ENCODE results near the gene SOS1. TPM values are rescaled to one million over a fixed set of nuclear protein-coding genes. Genes with fewer than 3 reads are reported as not detected.

Gene SOS1
- total RNA-seq, 4 donors from 2014 or later: 48.6 to 64.2 (median 58.6) TPM

DNA sequence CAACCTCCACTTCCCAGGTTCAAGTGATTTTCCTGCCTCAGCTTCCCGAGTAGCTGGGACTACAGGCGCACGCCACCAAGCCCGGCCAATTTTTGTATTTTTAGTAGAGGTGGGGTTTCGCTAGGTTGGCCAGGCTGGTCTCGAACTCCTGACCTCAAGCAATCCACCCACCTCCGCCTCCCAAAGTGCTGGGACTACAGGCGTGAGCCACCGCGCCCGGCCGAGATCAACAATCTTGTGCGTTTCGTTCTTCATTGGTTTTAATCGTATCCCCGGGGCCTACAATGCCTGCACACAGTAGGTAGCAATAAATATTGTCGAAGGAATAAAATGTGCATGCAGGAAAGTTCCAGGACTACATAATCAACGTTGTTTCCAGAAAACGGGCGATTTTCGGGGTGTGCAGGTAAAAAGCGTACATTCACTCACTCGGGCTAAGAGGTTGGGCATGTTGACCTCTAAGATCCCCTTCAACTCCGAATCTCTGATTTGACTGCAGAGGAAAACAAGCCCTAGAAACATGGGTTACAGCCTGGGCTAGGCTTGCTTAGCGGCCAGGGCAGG lies 2.7 kb upstream of the SOS1 start:
- Histone ChIP-seq H3K4me3 (peak overlapping the region; percentile 55 to 63), H3K27ac (peak overlapping the region; percentile 67 to 96 (median 93)), H3K27me3 (no peaks in the 10 kb centered on the region), H3K4me1 (peaks cover 7 to 54% (median 16%) of the 10 kb centered on the region in 3 donors), H3K36me3 (no peaks in the 10 kb centered on the region), H3K9me3 (no peaks in the 10 kb centered on the region)
- 41 to 49% methylated on average over 13 to 14 of the region's 25 CpGs for WGBS, 2 donors (ENCODE audit: low coverage in 1 of 2)
- TF ChIP-seq EP300 (IDR thresholded peaks at IDR 0.05): no peak
- TF ChIP-seq, protein P1, sequence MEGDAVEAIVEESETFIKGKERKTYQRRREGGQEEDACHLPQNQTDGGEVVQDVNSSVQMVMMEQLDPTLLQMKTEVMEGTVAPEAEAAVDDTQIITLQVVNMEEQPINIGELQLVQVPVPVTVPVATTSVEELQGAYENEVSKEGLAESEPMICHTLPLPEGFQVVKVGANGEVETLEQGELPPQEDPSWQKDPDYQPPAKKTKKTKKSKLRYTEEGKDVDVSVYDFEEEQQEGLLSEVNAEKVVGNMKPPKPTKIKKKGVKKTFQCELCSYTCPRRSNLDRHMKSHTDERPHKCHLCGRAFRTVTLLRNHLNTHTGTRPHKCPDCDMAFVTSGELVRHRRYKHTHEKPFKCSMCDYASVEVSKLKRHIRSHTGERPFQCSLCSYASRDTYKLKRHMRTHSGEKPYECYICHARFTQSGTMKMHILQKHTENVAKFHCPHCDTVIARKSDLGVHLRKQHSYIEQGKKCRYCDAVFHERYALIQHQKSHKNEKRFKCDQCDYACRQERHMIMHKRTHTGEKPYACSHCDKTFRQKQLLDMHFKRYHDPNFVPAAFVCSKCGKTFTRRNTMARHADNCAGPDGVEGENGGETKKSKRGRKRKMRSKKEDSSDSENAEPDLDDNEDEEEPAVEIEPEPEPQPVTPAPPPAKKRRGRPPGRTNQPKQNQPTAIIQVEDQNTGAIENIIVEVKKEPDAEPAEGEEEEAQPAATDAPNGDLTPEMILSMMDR (IDR thresholded peaks at IDR 0.05): no peak
- no peak for TF ChIP-seq POLR2AphosphoS5 (IDR thresholded peaks at IDR 0.05)
- no peak for TF ChIP-seq POLR2A (IDR thresholded peaks at IDR 0.05)
- no peak for ATAC-seq

DNA sequence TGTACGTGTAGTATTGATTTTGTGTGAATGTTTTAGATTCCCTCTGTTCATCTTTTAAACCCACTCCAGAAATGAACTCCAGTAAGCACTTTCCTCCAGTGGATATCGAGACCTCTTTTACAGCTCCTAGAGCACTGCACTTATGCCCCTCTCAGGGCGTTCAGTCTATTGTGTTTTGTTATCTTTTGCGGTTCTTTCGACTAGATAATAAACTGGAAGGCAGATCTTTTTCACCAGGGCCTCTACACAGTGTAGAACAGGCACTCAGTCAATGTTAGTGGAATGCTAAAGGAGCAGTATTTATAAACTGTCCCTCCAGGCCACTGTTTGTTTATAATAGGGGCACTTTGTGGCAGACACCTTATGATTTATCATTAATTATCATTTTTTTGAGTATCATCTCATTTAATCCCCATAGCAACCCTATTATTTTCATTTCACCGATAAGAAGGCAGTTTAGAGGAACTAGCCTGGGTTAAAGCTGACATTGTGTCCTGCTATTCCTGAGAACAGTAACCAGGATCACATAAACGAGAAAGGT lies 742 bp upstream of the SOS1 start:
- no peak for ATAC-seq
- H3K36me3 ChIP-seq: no peaks in the 10 kb centered on the region
- peak overlapping the region; percentile 89 to 98 (median 95) for H3K27ac ChIP-seq
- TF ChIP-seq POLR2AphosphoS5 (IDR thresholded peaks at IDR 0.05): no peak
- TF ChIP-seq POLR2A (IDR thresholded peaks at IDR 0.05): no peak
- TF ChIP-seq EP300 (IDR thresholded peaks at IDR 0.05): no peak
- TF ChIP-seq, protein P1 (IDR thresholded peaks at IDR 0.05): no peak
- H3K4me3 ChIP-seq: peak overlapping the region; percentile 88 to 91
- no peaks in the 10 kb centered on the region for H3K9me3 ChIP-seq
- H3K4me1 ChIP-seq: peaks cover 11 to 65% (median 20%) of the 10 kb centered on the region in 3 donors
- WGBS, 2 donors (ENCODE audit: low coverage in 1 of 2): 8 to 12% methylated on average over 7 of the region's 7 CpGs
- no peaks in the 10 kb centered on the region for H3K27me3 ChIP-seq

DNA sequence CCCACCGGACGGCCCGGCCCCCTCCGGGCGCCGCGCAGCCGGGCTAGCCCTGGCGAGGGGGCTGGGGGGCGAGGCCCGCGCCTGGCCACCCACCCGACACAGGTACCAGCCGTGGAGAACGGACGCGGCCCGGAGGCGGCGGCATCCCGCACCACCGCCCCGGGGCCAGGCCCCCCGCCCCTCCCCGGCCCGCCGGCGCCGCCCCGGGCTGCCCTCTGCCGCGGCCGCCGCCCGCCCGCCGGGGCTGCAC lies 405 bp downstream of the SOS1 start:
- Histone ChIP-seq H3K4me3 (peak overlapping the region; percentile 88 to 91), H3K27me3 (no peaks in the 10 kb centered on the region), H3K27ac (peak overlapping the region; percentile 89 to 98 (median 95)), H3K9me3 (no peaks in the 10 kb centered on the region), H3K36me3 (no peaks in the 10 kb centered on the region), H3K4me1 (peaks cover 11 to 69% (median 20%) of the 10 kb centered on the region in 3 donors)
- TF ChIP-seq POLR2A (IDR thresholded peaks at IDR 0.05) (no peak), EP300 (IDR thresholded peaks at IDR 0.05) (no peak), POLR2AphosphoS5 (IDR thresholded peaks at IDR 0.05) (no peak)
- TF ChIP-seq, protein P1 (IDR thresholded peaks at IDR 0.05): no peak
- ATAC-seq: peak; percentile 18
- WGBS, 2 donors (ENCODE audit: low coverage in 1 of 2): no CpG with 5 or more reads among the region's 37 CpGs

DNA sequence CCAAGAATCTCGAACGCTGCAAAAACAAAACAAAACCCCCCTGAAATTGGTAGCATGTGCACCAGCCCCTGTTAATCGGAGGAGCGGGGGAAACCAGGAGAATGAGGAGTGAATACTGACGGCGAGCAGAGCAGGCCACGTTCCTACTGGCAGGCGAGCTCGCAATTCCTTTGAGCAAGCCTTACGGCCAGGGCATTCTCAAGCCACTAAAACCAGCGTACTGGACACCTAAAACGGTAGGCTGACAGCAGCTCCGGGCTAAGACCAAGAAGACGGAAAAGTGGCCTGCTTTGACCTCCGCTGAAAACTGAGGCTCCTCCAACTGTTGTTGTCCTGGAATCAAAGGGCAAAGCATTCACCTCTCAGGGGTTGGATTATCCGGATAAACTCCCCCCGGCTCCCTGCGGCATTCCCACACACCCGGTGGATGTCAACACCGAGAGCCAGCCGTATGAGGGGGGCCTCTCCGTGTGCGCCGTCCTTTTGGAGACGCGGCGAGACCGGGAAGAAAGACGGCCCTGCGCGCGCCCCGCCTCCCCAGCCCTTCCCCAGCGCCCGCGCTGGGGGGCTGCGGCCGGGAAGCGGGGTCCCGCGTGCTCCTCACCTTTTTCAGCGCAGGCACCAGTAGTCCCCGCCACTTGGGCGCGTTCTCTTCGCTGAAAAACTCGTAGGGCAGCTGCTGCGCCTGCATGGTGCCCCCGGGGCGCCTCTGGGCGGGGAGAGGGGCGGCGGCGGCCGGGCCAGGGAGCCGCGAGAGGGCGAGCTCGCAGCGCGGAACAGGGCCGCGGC lies 925 bp downstream of the SOS1 start:
- H3K27ac ChIP-seq: peak overlapping the region; percentile 89 to 98 (median 95)
- peak; percentile 62 for ATAC-seq
- 0 to 1% methylated on average over 8 to 10 of the region's 63 CpGs for WGBS, 2 donors (ENCODE audit: low coverage in 1 of 2)
- H3K27me3 ChIP-seq: no peaks in the 10 kb centered on the region
- H3K4me1 ChIP-seq: peaks cover 11 to 66% (median 20%) of the 10 kb centered on the region in 3 donors
- no peaks in the 10 kb centered on the region for H3K36me3 ChIP-seq
- peak overlapping the region; percentile 88 to 91 for H3K4me3 ChIP-seq
- no peak for TF ChIP-seq EP300 (IDR thresholded peaks at IDR 0.05)
- no peak for TF ChIP-seq POLR2AphosphoS5 (IDR thresholded peaks at IDR 0.05)
- TF ChIP-seq POLR2A (IDR thresholded peaks at IDR 0.05): peak in 1 of 2 donors; percentile 2
- TF ChIP-seq, protein P1 (IDR thresholded peaks at IDR 0.05): peak in 3 of 4 experiments; percentile 24 to 61 (median 47)
- no peaks in the 10 kb centered on the region for H3K9me3 ChIP-seq

Measured in gastroesophageal sphincter (tissue), 4 donors.